Astrocyte of the spinal cord (primary cell): ENCODE results near the gene SPATS2L.

Experiments used
- DNase-seq: peaks from one replicate; pipeline ENCODE4 v3.0.0; 2011; ENCODE audit warnings: low read depth, low spot score
- H3K4me3 ChIP-seq: 2 replicates; pipeline ENCODE4 v1.5.1; 2011; ENCODE audit warnings: low read depth, mild to moderate bottlenecking, low read length, moderate library complexity
- CTCF ChIP-seq: IDR thresholded peaks from 2 replicates; pipeline ENCODE4 v1.5.1; 2012; ENCODE audit warnings: low read depth, mild to moderate bottlenecking, low read length, inconsistent platforms
- in situ Hi-C: cut with HindIII; loops from 2 replicates; pipeline ENCODE4 v1.10.0; 2017; ENCODE audit warnings: low sequenced_read_pairs

The SPATS2L gene

DNA sequence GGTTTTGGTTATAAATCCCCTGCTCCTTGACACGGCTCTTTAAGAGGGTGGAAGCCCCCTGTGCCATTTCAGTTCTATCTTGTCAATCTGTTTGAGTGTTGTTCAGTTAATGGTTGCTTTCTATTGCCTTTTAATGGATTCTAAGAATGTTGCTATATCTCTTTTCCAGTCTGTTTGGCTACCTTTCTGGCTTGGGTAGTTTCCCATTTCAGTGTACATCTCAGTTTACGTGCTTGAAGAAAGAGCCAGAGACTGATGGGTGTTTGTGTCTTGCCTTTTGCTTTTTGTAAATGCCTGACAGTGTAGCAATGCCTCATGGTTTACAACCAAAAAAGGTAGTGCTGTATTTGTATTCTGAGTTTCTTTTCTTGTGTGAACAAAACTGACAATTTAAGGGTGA is 45.3 kb downstream of the SPATS2L start:
- no peak for DNase-seq
- no peak for TF ChIP-seq CTCF
- no peak overlapping the region for H3K4me3 ChIP-seq
- in situ Hi-C loops = no loop called here

GRCh38 chr2:200352636-200353035 is 46.1 kb downstream of the SPATS2L start:
- in situ Hi-C loops = no loop called here
- H3K4me3 ChIP-seq = no peak overlapping the region
- DNase-seq = peak; percentile 60
- TF ChIP-seq CTCF = no peak

- in situ Hi-C loops = no loop called here
- no peak for DNase-seq
- no peak overlapping the region for H3K4me3 ChIP-seq
- no peak for TF ChIP-seq CTCF
Measured at GRCh38 chr2:200353120-200353519, 46.6 kb downstream of the SPATS2L start.

GRCh38 chr2:200353874-200354273 is 47.4 kb downstream of the SPATS2L start:
- in situ Hi-C loops = no loop called here
- TF ChIP-seq CTCF = no peak
- no peak for DNase-seq
- no peak overlapping the region for H3K4me3 ChIP-seq

DNA sequence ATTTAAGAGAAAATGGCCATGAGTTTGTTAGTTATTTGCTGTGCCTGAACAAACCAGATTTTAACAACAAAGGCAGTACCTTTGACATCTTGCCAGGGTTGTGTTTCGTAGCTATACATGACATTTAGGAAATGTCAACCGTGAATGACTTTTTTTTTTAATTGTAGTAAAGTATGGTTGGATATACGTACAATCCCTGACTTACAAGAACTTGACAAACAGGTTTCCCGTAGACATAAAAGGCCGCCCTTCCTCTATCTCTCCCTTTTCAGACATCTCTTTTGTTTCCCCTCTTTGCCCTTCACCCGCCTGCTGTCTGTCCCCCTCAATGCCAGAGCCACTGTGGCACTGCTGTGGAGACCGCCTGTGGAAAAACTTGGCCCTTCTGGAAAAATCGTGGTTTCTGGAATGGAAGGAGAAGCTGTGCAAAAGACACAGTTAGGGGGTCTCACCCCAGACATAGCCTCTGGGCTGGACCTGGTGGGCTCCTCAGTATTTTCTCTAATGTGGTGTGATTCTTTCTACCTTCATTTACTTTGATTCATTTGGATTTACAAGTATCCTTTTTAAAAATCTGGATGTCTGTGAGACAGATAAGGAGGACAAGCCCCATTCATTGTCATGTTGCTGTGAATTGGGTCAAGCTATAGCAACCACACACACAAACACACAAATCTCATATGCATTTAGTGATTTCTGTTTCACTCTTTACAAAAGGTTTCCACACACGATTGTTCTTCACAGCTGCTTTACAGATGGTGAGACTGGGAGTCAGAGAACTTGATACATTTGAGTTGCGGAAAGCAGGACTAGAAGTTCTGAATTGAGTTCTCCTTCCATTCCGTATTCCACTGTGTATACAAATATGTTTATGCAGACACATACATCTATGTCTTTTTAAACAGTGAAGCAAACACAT is 48.6 kb downstream of the SPATS2L start:
- in situ Hi-C loops = no loop called here
- no peak for DNase-seq
- TF ChIP-seq CTCF = no peak
- H3K4me3 ChIP-seq = no peak overlapping the region

DNA sequence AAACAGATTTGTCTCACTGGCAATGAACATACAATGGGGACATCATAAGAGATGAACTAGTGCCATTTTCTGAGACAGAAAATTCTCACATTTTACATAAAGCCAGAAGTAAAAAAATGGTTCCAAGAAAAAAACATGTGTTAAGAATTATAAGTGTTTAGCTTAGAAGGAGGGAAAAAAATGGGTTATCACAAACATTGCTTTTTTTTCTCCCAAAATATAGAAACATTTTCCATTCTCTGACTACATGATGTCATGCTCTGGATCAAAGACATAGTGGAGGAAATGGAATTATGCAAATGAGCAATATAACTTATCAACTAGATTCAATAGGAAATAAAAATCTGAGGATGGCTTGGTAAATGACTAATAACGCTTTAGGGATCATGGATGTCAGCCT is 49.8 kb downstream of the SPATS2L start:
- H3K4me3 ChIP-seq = no peak overlapping the region
- in situ Hi-C loops = no loop called here
- DNase-seq = no peak
- no peak for TF ChIP-seq CTCF
